ENCODE measurements around the gene MAP3K1. TPM values are rescaled to one million over a fixed set of nuclear protein-coding genes. Genes with fewer than 3 reads are reported as not detected.

Gene MAP3K1
- total and polyA plus RNA-seq, 2 experiments from 2014 or later: 12.0 to 38.2 TPM

DNA sequence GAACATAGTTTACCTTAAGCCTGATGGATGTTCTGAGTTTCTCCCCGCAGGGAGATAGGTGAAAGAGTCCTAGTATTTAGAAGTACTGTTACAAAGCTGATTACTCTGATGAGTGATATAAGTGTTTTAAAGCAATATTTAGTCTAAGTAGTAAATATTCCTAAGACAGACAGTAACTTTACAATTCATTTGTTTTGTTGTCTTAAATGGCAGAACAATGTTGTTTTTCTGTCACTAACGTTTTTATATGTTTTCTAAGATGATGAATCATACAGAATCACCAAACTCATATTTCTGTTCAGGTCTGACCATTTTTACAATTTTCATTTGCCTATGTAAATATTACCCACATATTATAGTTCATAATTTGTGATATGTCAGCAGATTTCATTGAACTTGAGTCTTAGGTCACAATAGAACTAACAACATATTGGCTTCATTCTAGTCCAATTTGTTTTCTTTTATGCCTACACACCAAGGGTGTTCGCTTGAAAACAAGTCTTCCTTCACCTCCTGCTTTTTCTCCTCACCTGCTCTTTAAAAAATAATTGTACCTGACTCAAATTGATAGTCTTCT, 30.6 kb downstream of the MAP3K1 start:
- peaks cover 63% of the 10 kb centered on the region for H4K20me1 ChIP-seq (ENCODE audit: insufficient read depth, poor library complexity, severe bottlenecking)
- no peaks in the 10 kb centered on the region for H3K9me2 ChIP-seq (replicated peaks; ENCODE audit: insufficient read depth)
- peaks cover 21% of the 10 kb centered on the region for H3K4me1 ChIP-seq (ENCODE audit: insufficient read depth)
- H3K79me2 ChIP-seq: peaks cover 99% of the 10 kb centered on the region
- H2AFZ ChIP-seq: no peak overlapping the region
- WGBS (ENCODE audit: low lambda C conversion rate, missing lambda C conversion rate): 53% methylated on average over 3 of the region's 3 CpGs
- no peaks in the 10 kb centered on the region for H3K36me3 ChIP-seq (replicated peaks; ENCODE audit: insufficient read depth, low read depth)
- H3K9me3 ChIP-seq (ENCODE audit: low read depth): no peaks in the 10 kb centered on the region
- H3K4me3 ChIP-seq: no peak overlapping the region
- no peak overlapping the region for H3K4me2 ChIP-seq
- H3K27me3 ChIP-seq: no peaks in the 10 kb centered on the region
- H3K27ac ChIP-seq: no peak overlapping the region
- TF ChIP-seq, protein P1, sequence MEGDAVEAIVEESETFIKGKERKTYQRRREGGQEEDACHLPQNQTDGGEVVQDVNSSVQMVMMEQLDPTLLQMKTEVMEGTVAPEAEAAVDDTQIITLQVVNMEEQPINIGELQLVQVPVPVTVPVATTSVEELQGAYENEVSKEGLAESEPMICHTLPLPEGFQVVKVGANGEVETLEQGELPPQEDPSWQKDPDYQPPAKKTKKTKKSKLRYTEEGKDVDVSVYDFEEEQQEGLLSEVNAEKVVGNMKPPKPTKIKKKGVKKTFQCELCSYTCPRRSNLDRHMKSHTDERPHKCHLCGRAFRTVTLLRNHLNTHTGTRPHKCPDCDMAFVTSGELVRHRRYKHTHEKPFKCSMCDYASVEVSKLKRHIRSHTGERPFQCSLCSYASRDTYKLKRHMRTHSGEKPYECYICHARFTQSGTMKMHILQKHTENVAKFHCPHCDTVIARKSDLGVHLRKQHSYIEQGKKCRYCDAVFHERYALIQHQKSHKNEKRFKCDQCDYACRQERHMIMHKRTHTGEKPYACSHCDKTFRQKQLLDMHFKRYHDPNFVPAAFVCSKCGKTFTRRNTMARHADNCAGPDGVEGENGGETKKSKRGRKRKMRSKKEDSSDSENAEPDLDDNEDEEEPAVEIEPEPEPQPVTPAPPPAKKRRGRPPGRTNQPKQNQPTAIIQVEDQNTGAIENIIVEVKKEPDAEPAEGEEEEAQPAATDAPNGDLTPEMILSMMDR (IDR thresholded peaks at IDR 0.05; ENCODE audit: poor library complexity): no peak
- TF ChIP-seq EZH2phosphoT487 (IDR thresholded peaks at IDR 0.05; ENCODE audit: low read depth, severe bottlenecking, unreplicated experiment): no peak
- DNase-seq (ENCODE audit: low spot score): no peak

DNA sequence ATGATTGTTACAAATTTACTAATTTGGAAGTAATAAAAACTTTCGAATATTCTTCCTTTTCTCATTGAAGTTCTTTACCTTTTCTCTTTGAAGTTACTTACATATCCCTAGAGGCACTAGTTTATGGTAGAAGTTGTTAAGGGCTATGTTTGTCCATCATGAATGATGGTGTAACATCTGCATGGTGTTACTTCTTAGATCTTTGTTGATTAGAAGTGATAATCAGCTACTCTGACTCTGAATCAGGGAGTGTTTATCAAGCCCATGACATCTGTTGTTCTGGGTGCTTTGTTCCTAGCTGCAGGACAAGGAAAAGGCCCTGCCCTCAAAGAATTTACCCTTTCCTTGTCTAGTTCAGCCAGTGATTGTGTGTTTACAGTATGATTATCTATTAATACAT, 32.9 kb downstream of the MAP3K1 start:
- H3K27me3 ChIP-seq: no peaks in the 10 kb centered on the region
- no peak overlapping the region for H3K4me3 ChIP-seq
- H3K9me2 ChIP-seq (replicated peaks; ENCODE audit: insufficient read depth): no peaks in the 10 kb centered on the region
- H3K4me1 ChIP-seq (ENCODE audit: insufficient read depth): peaks cover 41% of the 10 kb centered on the region
- H3K79me2 ChIP-seq: peaks cover 99% of the 10 kb centered on the region
- H2AFZ ChIP-seq: no peak overlapping the region
- no peak overlapping the region for H3K4me2 ChIP-seq
- no peaks in the 10 kb centered on the region for H3K36me3 ChIP-seq (replicated peaks; ENCODE audit: insufficient read depth, low read depth)
- no peak for DNase-seq (ENCODE audit: low spot score)
- H3K27ac ChIP-seq: no peak overlapping the region
- no peaks in the 10 kb centered on the region for H3K9me3 ChIP-seq (ENCODE audit: low read depth)
- WGBS (ENCODE audit: low lambda C conversion rate, missing lambda C conversion rate): 59% methylated on average over 1 of the region's 1 CpG
- TF ChIP-seq EZH2 (IDR thresholded peaks at IDR 0.05; ENCODE audit: borderline replicate concordance): no peak
- TF ChIP-seq EZH2phosphoT487 (IDR thresholded peaks at IDR 0.05; ENCODE audit: low read depth, severe bottlenecking, unreplicated experiment): no peak
- TF ChIP-seq, protein P1 (IDR thresholded peaks at IDR 0.05; ENCODE audit: poor library complexity): no peak
- H4K20me1 ChIP-seq (ENCODE audit: insufficient read depth, poor library complexity, severe bottlenecking): peaks cover 62% of the 10 kb centered on the region

DNA sequence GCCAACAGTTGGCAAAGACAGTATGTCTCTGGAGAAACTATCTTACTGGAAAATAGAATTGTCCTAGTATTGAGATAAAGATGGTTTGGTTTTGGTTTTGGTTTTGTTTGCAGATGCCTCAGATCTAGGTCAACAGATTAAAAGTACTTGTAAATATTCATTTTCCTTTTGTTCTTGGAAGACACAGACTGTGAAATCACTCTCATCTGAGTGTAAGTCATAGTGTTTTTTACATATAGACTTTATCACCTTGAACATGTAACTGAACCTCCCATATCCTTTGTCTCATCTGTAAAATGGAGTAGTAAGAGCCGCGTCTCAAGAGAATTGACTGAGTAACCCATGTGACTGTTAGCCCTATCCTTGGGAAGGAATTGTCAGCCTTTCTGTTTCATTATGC, 34.3 kb downstream of the MAP3K1 start:
- Histone ChIP-seq H2AFZ (no peak overlapping the region), H3K9me3 (ENCODE audit: low read depth) (no peaks in the 10 kb centered on the region), H3K36me3 (replicated peaks; ENCODE audit: insufficient read depth, low read depth) (no peaks in the 10 kb centered on the region), H3K4me2 (no peak overlapping the region), H3K9me2 (replicated peaks; ENCODE audit: insufficient read depth) (no peaks in the 10 kb centered on the region), H3K4me3 (no peak overlapping the region), H3K79me2 (peaks cover 100% of the 10 kb centered on the region), H3K27me3 (no peaks in the 10 kb centered on the region), H4K20me1 (ENCODE audit: insufficient read depth, poor library complexity, severe bottlenecking) (peaks cover 59% of the 10 kb centered on the region), H3K4me1 (ENCODE audit: insufficient read depth) (peaks cover 41% of the 10 kb centered on the region), H3K27ac (no peak overlapping the region)
- TF ChIP-seq, protein P1 (IDR thresholded peaks at IDR 0.05; ENCODE audit: poor library complexity): no peak
- TF ChIP-seq EZH2 (IDR thresholded peaks at IDR 0.05; ENCODE audit: borderline replicate concordance) (no peak), EZH2phosphoT487 (IDR thresholded peaks at IDR 0.05; ENCODE audit: low read depth, severe bottlenecking, unreplicated experiment) (no peak)
- WGBS (ENCODE audit: low lambda C conversion rate, missing lambda C conversion rate): 93% methylated on average over 2 of the region's 2 CpGs
- DNase-seq (ENCODE audit: low spot score): no peak
